Measurements from ENCODE around the gene OR2T35.

GRCh38 chr1:248596615-248597014, 48.5 kb downstream of the OR2T35 start:
- no peak for TF ChIP-seq POLR2AphosphoS5 (IDR thresholded peaks at IDR 0.05; ENCODE audit: borderline replicate concordance, low read depth, low read length)
- TF ChIP-seq EZH2 (IDR thresholded peaks at IDR 0.05) = no peak
